SJSA1 (cell line): ENCODE results near the gene SLC2A4. TPM values are rescaled to one million over a fixed set of nuclear protein-coding genes. Genes with fewer than 3 reads are reported as not detected.

Experiments
- DNase-seq, 2 experiments: peaks; one replicate each; pipeline ENCODE4 v3.0.0-alpha.2; 2015 to 2020; ENCODE audit warnings: low spot score in 2 of 2, low read depth in 1 of 2
- H3K27ac ChIP-seq: fragments of 250-450 bp; sonication (Bioruptor Pico); 2 replicates; pipeline ENCODE4 v1.5.1; 2020; ENCODE audit warnings: mild to moderate bottlenecking, moderate library complexity
- H3K27me3 ChIP-seq: fragments of 250-450 bp; sonication (Bioruptor Pico); replicated peaks from 2 replicates; pipeline ENCODE4 v1.5.1; 2020; ENCODE audit warnings: mild to moderate bottlenecking, moderate library complexity
- H3K36me3 ChIP-seq: fragments of 250-450 bp; sonication (Bioruptor Pico); 2 replicates; pipeline ENCODE4 v1.5.1; 2020; ENCODE audit warnings: mild to moderate bottlenecking
- H3K4me1 ChIP-seq: fragments of 250-450 bp; sonication (Bioruptor Pico); replicated peaks from 2 replicates; pipeline ENCODE4 v1.6.1; 2021; ENCODE audit warnings: mild to moderate bottlenecking
- H3K4me3 ChIP-seq: fragments of 250-450 bp; sonication (Bioruptor Pico); 2 replicates; pipeline ENCODE4 v1.5.1; 2020; ENCODE audit warnings: mild to moderate bottlenecking
- H3K9me3 ChIP-seq: fragments of 250-450 bp; sonication (Bioruptor Pico); replicated peaks from 2 replicates; pipeline ENCODE4 v1.5.1; 2020; ENCODE audit warnings: mild to moderate bottlenecking
- total RNA-seq: library from RNA; depleted of rRNA; stranded (reverse); fragments of >200 nt; shearing (Covaris generic); gene quantifications from 2 replicates; pipeline ENCODE4 v1.2.3, GENCODE V29; 2014

Gene SLC2A4
- total RNA-seq, 1 experiment from 2014 or later = 0.32 TPM

GRCh38 chr17:7293816-7294613 is 12.5 kb downstream of the SLC2A4 start:
- Histone ChIP-seq H3K4me3 (peak overlapping the region; percentile 5; the same call in 1 of the 2 replicates), H3K9me3 (no peaks in the 10 kb centered on the region), H3K27ac (no peak overlapping the region), H3K4me1 (peaks cover 19% of the 10 kb centered on the region), H3K27me3 (peaks cover 58% of the 10 kb centered on the region), H3K36me3 (no peaks in the 10 kb centered on the region)
- DNase-seq = no peak

- no peaks in the 10 kb centered on the region for H3K36me3 ChIP-seq
- H3K27me3 ChIP-seq = peaks cover 54% of the 10 kb centered on the region
- no peaks in the 10 kb centered on the region for H3K9me3 ChIP-seq
- DNase-seq = no peak
- H3K4me3 ChIP-seq = peak within 1 kb of the TSS; percentile 5; the same call in 1 of the 2 replicates
- H3K27ac ChIP-seq = no peak within 1 kb of the TSS
- peaks cover 19% of the 10 kb centered on the region for H3K4me1 ChIP-seq
Observed at GRCh38 chr17:7294614-7295153, 13.2 kb downstream of the SLC2A4 start, which contains the start of gene YBX2. TSS of gene YBX2 (minus strand) at chr17:7294639. CDS start at chr17:7294500, 139 bp downstream.

GRCh38 chr17:7295230-7296180 is 14.0 kb downstream of the SLC2A4 start:
- H3K9me3 ChIP-seq = no peaks in the 10 kb centered on the region
- H3K27ac ChIP-seq = no peak overlapping the region
- H3K27me3 ChIP-seq = peaks cover 48% of the 10 kb centered on the region
- peaks cover 19% of the 10 kb centered on the region for H3K4me1 ChIP-seq
- H3K4me3 ChIP-seq = no peak overlapping the region
- no peaks in the 10 kb centered on the region for H3K36me3 ChIP-seq
- DNase-seq = no peak

- Histone ChIP-seq H3K4me3 (no peak overlapping the region), H3K9me3 (no peaks in the 10 kb centered on the region), H3K4me1 (peaks cover 19% of the 10 kb centered on the region), H3K27me3 (peaks cover 42% of the 10 kb centered on the region), H3K36me3 (no peaks in the 10 kb centered on the region), H3K27ac (no peak overlapping the region)
- DNase-seq = peak; percentile 70 to 80
Observed at GRCh38 chr17:7296189-7296861, 14.8 kb downstream of the SLC2A4 start.

GRCh38 chr17:7304179-7304578 is 22.7 kb downstream of the SLC2A4 start:
- Histone ChIP-seq H3K4me1 (peaks cover 8% of the 10 kb centered on the region), H3K27me3 (no peaks in the 10 kb centered on the region), H3K4me3 (no peak overlapping the region), H3K9me3 (no peaks in the 10 kb centered on the region), H3K36me3 (peaks cover 13% of the 10 kb centered on the region), H3K27ac (no peak overlapping the region)
- no peak for DNase-seq

- Histone ChIP-seq H3K9me3 (no peaks in the 10 kb centered on the region), H3K36me3 (peaks cover 38% of the 10 kb centered on the region), H3K27me3 (no peaks in the 10 kb centered on the region), H3K27ac (peak within 1 kb of the TSS; percentile 85), H3K4me1 (peaks cover 11% of the 10 kb centered on the region), H3K4me3 (peak within 1 kb of the TSS; percentile 74)
- DNase-seq = peak; percentile 98 to 100
Observed at GRCh38 chr17:7306911-7307685, 25.6 kb downstream of the SLC2A4 start, which contains the start of gene EIF5A. TSS of gene EIF5A (plus strand) at chr17:7307628. CDS start at chr17:7309636, 2,008 bp downstream.

- H3K27me3 ChIP-seq = no peaks in the 10 kb centered on the region
- peak overlapping the region; percentile 85 for H3K27ac ChIP-seq
- H3K36me3 ChIP-seq = peaks cover 47% of the 10 kb centered on the region
- H3K4me3 ChIP-seq = peak overlapping the region; percentile 74
- H3K9me3 ChIP-seq = no peaks in the 10 kb centered on the region
- H3K4me1 ChIP-seq = peaks cover 13% of the 10 kb centered on the region
- DNase-seq = peak in 1 of 2 experiments; percentile 17
Observed at GRCh38 chr17:7307686-7308624, 26.4 kb downstream of the SLC2A4 start.

- H3K36me3 ChIP-seq = peaks cover 56% of the 10 kb centered on the region
- peak overlapping the region; percentile 85 for H3K27ac ChIP-seq
- peak; percentile 80 to 83 for DNase-seq
- H3K4me3 ChIP-seq = peak overlapping the region; percentile 74
- H3K9me3 ChIP-seq = no peaks in the 10 kb centered on the region
- H3K27me3 ChIP-seq = no peaks in the 10 kb centered on the region
- H3K4me1 ChIP-seq = peaks cover 21% of the 10 kb centered on the region
Observed at GRCh38 chr17:7308625-7309433, 27.3 kb downstream of the SLC2A4 start.

- Histone ChIP-seq H3K27ac (no peak overlapping the region), H3K4me1 (peaks cover 29% of the 10 kb centered on the region), H3K27me3 (no peaks in the 10 kb centered on the region), H3K4me3 (no peak overlapping the region), H3K9me3 (no peaks in the 10 kb centered on the region), H3K36me3 (peaks cover 62% of the 10 kb centered on the region)
- no peak for DNase-seq
Observed at GRCh38 chr17:7309628-7310027, 28.1 kb downstream of the SLC2A4 start.

- H3K36me3 ChIP-seq = peaks cover 78% of the 10 kb centered on the region
- no peaks in the 10 kb centered on the region for H3K27me3 ChIP-seq
- H3K27ac ChIP-seq = no peak overlapping the region
- H3K4me1 ChIP-seq = peaks cover 41% of the 10 kb centered on the region
- no peaks in the 10 kb centered on the region for H3K9me3 ChIP-seq
- no peak overlapping the region for H3K4me3 ChIP-seq
- DNase-seq = no peak
Observed at GRCh38 chr17:7311110-7311705, 29.7 kb downstream of the SLC2A4 start.
